ENCODE results near the gene COBLL1. TPM values are rescaled to one million over a fixed set of nuclear protein-coding genes. Genes with fewer than 3 reads are reported as not detected.

COBLL1 gene
- total RNA-seq, 1 experiment from 2014 or later, result 8.0 TPM

GRCh38 chr2:164786787-164787186 is 54.8 kb downstream of the COBLL1 start:
- no peaks in the 10 kb centered on the region for H3K9me3 ChIP-seq (ENCODE audit: insufficient read depth, low read depth)
- no peak for TF ChIP-seq EZH2 (IDR thresholded peaks at IDR 0.05; ENCODE audit: low read depth)
- TF ChIP-seq CTCF (conservative IDR thresholded peaks at IDR 0.05), result no peak
- H2AFZ ChIP-seq, result no peak overlapping the region
- BruUV-seq (replicated peaks), result no TSS peak
- ChIA-PET POLR2A (ENCODE audit: unreplicated experiment) (no interaction called here), CTCF (no interaction called here)
- no peaks in the 10 kb centered on the region for H3K4me1 ChIP-seq (replicated peaks; ENCODE audit: insufficient read depth)
- DNase-seq, result no peak
- H4K20me1 ChIP-seq (ENCODE audit: insufficient read depth), result no peaks in the 10 kb centered on the region
- intact Hi-C loops (cut with micrococcal nuclease; ENCODE audit: unreplicated experiment), result no loop called here
- no peaks in the 10 kb centered on the region for H3K9me2 ChIP-seq (ENCODE audit: insufficient read depth)
- H3K36me3 ChIP-seq (ENCODE audit: low read depth), result no peaks in the 10 kb centered on the region
- H3F3A ChIP-seq (ENCODE audit: insufficient read depth, low read depth), result no peaks in the 10 kb centered on the region
- H3K4me2 ChIP-seq, result no peak overlapping the region
- no peak overlapping the region for H3K27ac ChIP-seq
- H3K27me3 ChIP-seq (ENCODE audit: insufficient read depth, low read depth), result no peaks in the 10 kb centered on the region
- no peak overlapping the region for H3K4me3 ChIP-seq
- H3K79me2 ChIP-seq (ENCODE audit: low read depth), result no peaks in the 10 kb centered on the region

GRCh38 chr2:164785457-164785856 is 56.2 kb downstream of the COBLL1 start:
- Histone ChIP-seq H3K79me2 (ENCODE audit: low read depth) (no peaks in the 10 kb centered on the region), H3K4me3 (no peak overlapping the region), H3K4me2 (no peak overlapping the region), H3K27ac (no peak overlapping the region), H3F3A (ENCODE audit: insufficient read depth, low read depth) (no peaks in the 10 kb centered on the region), H2AFZ (no peak overlapping the region), H3K36me3 (ENCODE audit: low read depth) (no peaks in the 10 kb centered on the region), H3K27me3 (ENCODE audit: insufficient read depth, low read depth) (no peaks in the 10 kb centered on the region), H4K20me1 (ENCODE audit: insufficient read depth) (no peaks in the 10 kb centered on the region), H3K9me3 (ENCODE audit: insufficient read depth, low read depth) (no peaks in the 10 kb centered on the region), H3K9me2 (ENCODE audit: insufficient read depth) (no peaks in the 10 kb centered on the region), H3K4me1 (replicated peaks; ENCODE audit: insufficient read depth) (no peaks in the 10 kb centered on the region)
- ChIA-PET CTCF (no interaction called here), POLR2A (ENCODE audit: unreplicated experiment) (no interaction called here)
- TF ChIP-seq EZH2 (IDR thresholded peaks at IDR 0.05; ENCODE audit: low read depth), result no peak
- no peak for TF ChIP-seq CTCF (conservative IDR thresholded peaks at IDR 0.05)
- DNase-seq, result no peak
- intact Hi-C loops (cut with micrococcal nuclease; ENCODE audit: unreplicated experiment), result no loop called here
- BruUV-seq (replicated peaks), result no TSS peak

- Histone ChIP-seq H3K9me2 (ENCODE audit: insufficient read depth) (no peaks in the 10 kb centered on the region), H3K9me3 (ENCODE audit: insufficient read depth, low read depth) (no peaks in the 10 kb centered on the region), H3K27me3 (ENCODE audit: insufficient read depth, low read depth) (no peaks in the 10 kb centered on the region), H2AFZ (no peak overlapping the region), H3K27ac (no peak overlapping the region), H4K20me1 (ENCODE audit: insufficient read depth) (no peaks in the 10 kb centered on the region), H3K4me2 (no peak overlapping the region), H3K4me1 (replicated peaks; ENCODE audit: insufficient read depth) (no peaks in the 10 kb centered on the region), H3F3A (ENCODE audit: insufficient read depth, low read depth) (no peaks in the 10 kb centered on the region), H3K4me3 (no peak overlapping the region), H3K79me2 (ENCODE audit: low read depth) (no peaks in the 10 kb centered on the region), H3K36me3 (ENCODE audit: low read depth) (no peaks in the 10 kb centered on the region)
- BruUV-seq (replicated peaks), result no TSS peak
- TF ChIP-seq EZH2 (IDR thresholded peaks at IDR 0.05; ENCODE audit: low read depth) (no peak), CTCF (conservative IDR thresholded peaks at IDR 0.05) (no peak)
- ChIA-PET CTCF (no interaction called here), POLR2A (ENCODE audit: unreplicated experiment) (no interaction called here)
- no peak for DNase-seq
- intact Hi-C loops (cut with micrococcal nuclease; ENCODE audit: unreplicated experiment), result no loop called here
Observed at GRCh38 chr2:164784376-164784775, 57.2 kb downstream of the COBLL1 start.
